ENCODE results near the gene GMDS.
A peak's percentile ranks its signal among the peaks of the same experiment; 100 is the strongest.

The GMDS gene

GRCh38 chr6:2245103-2245876, at the start of gene GMDS:
Gene GMDS, minus strand, starts transcription at chr6:2245605.
- peak; percentile 37 for DNase-seq (ENCODE audit: low read depth, low spot score)
- H3K27ac ChIP-seq = peak within 1 kb of the TSS; percentile 76

- H3K27ac ChIP-seq = no peak overlapping the region
- DNase-seq (ENCODE audit: low read depth, low spot score) = no peak
Measured at GRCh38 chr6:2285510-2285909, 40.1 kb upstream of the GMDS start.

- H3K27ac ChIP-seq = no peak overlapping the region
Measured at GRCh38 chr6:2275892-2276242, 30.5 kb upstream of the GMDS start.

GRCh38 chr6:2274981-2275891, 29.8 kb upstream of the GMDS start:
- H3K27ac ChIP-seq = no peak overlapping the region
- DNase-seq (ENCODE audit: low read depth, low spot score) = no peak

More at GRCh38 chr6:2275892-2276242, 30.5 kb upstream of the GMDS start:
- no peak for DNase-seq (ENCODE audit: low read depth, low spot score)

GRCh38 chr6:2272696-2273095, 27.3 kb upstream of the GMDS start:
- no peak overlapping the region for H3K27ac ChIP-seq
- DNase-seq (ENCODE audit: low read depth, low spot score) = no peak

- no peak for DNase-seq (ENCODE audit: low read depth, low spot score)
- no peak overlapping the region for H3K27ac ChIP-seq
Measured at GRCh38 chr6:2270054-2270453, 24.6 kb upstream of the GMDS start.

GRCh38 chr6:2266841-2267240, 21.4 kb upstream of the GMDS start:
- DNase-seq (ENCODE audit: low read depth, low spot score) = no peak
- H3K27ac ChIP-seq = no peak overlapping the region

GRCh38 chr6:2266031-2266795, 20.8 kb upstream of the GMDS start:
- no peak overlapping the region for H3K27ac ChIP-seq

GRCh38 chr6:2264932-2265331, 19.5 kb upstream of the GMDS start:
- DNase-seq (ENCODE audit: low read depth, low spot score) = peak; percentile 54
- no peak overlapping the region for H3K27ac ChIP-seq

More at GRCh38 chr6:2266031-2266795, 20.8 kb upstream of the GMDS start:
- no peak for DNase-seq (ENCODE audit: low read depth, low spot score)

GRCh38 chr6:2263896-2264295, 18.5 kb upstream of the GMDS start:
- no peak overlapping the region for H3K27ac ChIP-seq
- DNase-seq (ENCODE audit: low read depth, low spot score) = no peak

GRCh38 chr6:2259574-2259973, 14.2 kb upstream of the GMDS start:
- no peak overlapping the region for H3K27ac ChIP-seq
- no peak for DNase-seq (ENCODE audit: low read depth, low spot score)

- no peak for DNase-seq (ENCODE audit: low read depth, low spot score)
- no peak overlapping the region for H3K27ac ChIP-seq
Measured at GRCh38 chr6:2259002-2259494, 13.6 kb upstream of the GMDS start.

GRCh38 chr6:2258112-2258511, 12.7 kb upstream of the GMDS start:
- no peak overlapping the region for H3K27ac ChIP-seq
- DNase-seq (ENCODE audit: low read depth, low spot score) = no peak

- no peak overlapping the region for H3K27ac ChIP-seq
- no peak for DNase-seq (ENCODE audit: low read depth, low spot score)
Measured at GRCh38 chr6:2257363-2257762, 12.0 kb upstream of the GMDS start.

GRCh38 chr6:2254747-2255146, 9.3 kb upstream of the GMDS start:
- DNase-seq (ENCODE audit: low read depth, low spot score) = no peak
- no peak overlapping the region for H3K27ac ChIP-seq

- DNase-seq (ENCODE audit: low read depth, low spot score) = no peak
Measured at GRCh38 chr6:2249126-2249525, 3.7 kb upstream of the GMDS start.

GRCh38 chr6:2247664-2248063, 2.3 kb upstream of the GMDS start:
- no peak for DNase-seq (ENCODE audit: low read depth, low spot score)
- H3K27ac ChIP-seq = no peak overlapping the region

More at GRCh38 chr6:2249126-2249525, 3.7 kb upstream of the GMDS start:
- no peak overlapping the region for H3K27ac ChIP-seq

GRCh38 chr6:2245877-2246863, 765 bp upstream of the GMDS start:
- peak; percentile 64 for DNase-seq (ENCODE audit: low read depth, low spot score)
- H3K27ac ChIP-seq = peak overlapping the region; percentile 76
